Ramos (cell line): ENCODE measurements around the gene DFFB.

ENCODE experiments used
- in situ Hi-C: fragments of 300-500 bp; cut with MboI; formaldehyde crosslinking; loops from one replicate; pipeline ENCODE4 v1.14.3; 2022; ENCODE audit warnings: low sequenced_read_pairs; ENCODE audit not compliant: unreplicated experiment

Gene DFFB

GRCh38 chr1:3827813-3828307 lies 29.4 kb upstream of the DFFB start:
- in situ Hi-C loops: no loop called here

- in situ Hi-C loops: no loop called here
Observed at GRCh38 chr1:3828391-3828790, 28.9 kb upstream of the DFFB start.

- in situ Hi-C loops: no loop called here
Observed at GRCh38 chr1:3831689-3832088, 25.6 kb upstream of the DFFB start.

- in situ Hi-C loops: no loop called here
Observed at GRCh38 chr1:3834701-3835100, 22.6 kb upstream of the DFFB start.

GRCh38 chr1:3836421-3836820 lies 20.9 kb upstream of the DFFB start:
- in situ Hi-C loops: no loop called here

GRCh38 chr1:3837200-3837599 lies 20.1 kb upstream of the DFFB start:
- in situ Hi-C loops: no loop called here

GRCh38 chr1:3837685-3838084 lies 19.6 kb upstream of the DFFB start:
- in situ Hi-C loops: no loop called here

GRCh38 chr1:3838788-3839187 lies 18.5 kb upstream of the DFFB start:
- in situ Hi-C loops: no loop called here

GRCh38 chr1:3841491-3841890 lies 15.8 kb upstream of the DFFB start:
- in situ Hi-C loops: no loop called here

GRCh38 chr1:3842912-3843311 lies 14.4 kb upstream of the DFFB start:
- in situ Hi-C loops: no loop called here

- in situ Hi-C loops: loop anchor here (5.0 kb wide), 1 partner anchor 51 kb away; no protein-coding TSS in a partner anchor
Observed at GRCh38 chr1:3846541-3846940, 10.7 kb upstream of the DFFB start.

- in situ Hi-C loops: loop anchor here (5.0 kb wide), 1 partner anchor 50 kb away; no protein-coding TSS in a partner anchor
Observed at GRCh38 chr1:3847081-3847480, 10.2 kb upstream of the DFFB start.

- in situ Hi-C loops: no loop called here
Observed at GRCh38 chr1:3850857-3851256, 6.4 kb upstream of the DFFB start.

- in situ Hi-C loops: no loop called here
Observed at GRCh38 chr1:3851292-3851691, 6.0 kb upstream of the DFFB start.

GRCh38 chr1:3852091-3852490 lies 5.2 kb upstream of the DFFB start:
- in situ Hi-C loops: no loop called here

GRCh38 chr1:3852711-3853485 lies 4.4 kb upstream of the DFFB start:
- in situ Hi-C loops: no loop called here

- in situ Hi-C loops: no loop called here
Observed at GRCh38 chr1:3857791-3858129, 484 bp downstream of the DFFB start.

GRCh38 chr1:3858231-3858981 lies 1.1 kb downstream of the DFFB start:
- in situ Hi-C loops: no loop called here

GRCh38 chr1:3863231-3863935 lies 6.1 kb downstream of the DFFB start:
- in situ Hi-C loops: no loop called here

GRCh38 chr1:3864884-3865283 lies 7.6 kb downstream of the DFFB start:
- in situ Hi-C loops: no loop called here

- in situ Hi-C loops: no loop called here
Observed at GRCh38 chr1:3865606-3866160, 8.4 kb downstream of the DFFB start.
